Omental fat pad (tissue), 4 donors: Measurements from ENCODE around the gene BMP15. TPM values are rescaled to one million over a fixed set of nuclear protein-coding genes. Genes with fewer than 3 reads are reported as not detected.

Experiments used
- ATAC-seq: fragments of 150-250 bp; one replicate; pipeline ENCODE4 v1.9.1; 2016; ENCODE audit warnings: mild to moderate bottlenecking, moderate library complexity; ENCODE audit not compliant: low FRiP score
- DNase-seq: peaks from one replicate; pipeline ENCODE4 v3.0.0-alpha.2; 2019; ENCODE audit warnings: low spot score
- total RNA-seq, 4 donors: library from RNA; depleted of rRNA; stranded (reverse); fragments of >200 nt; gene quantifications; one replicate each; pipeline ENCODE4 v1.1.0, GENCODE V29; 2016
- TF ChIP-seq, protein P1 (sequence below), 3 donors: fragments of 450-650 bp; IDR thresholded peaks; one replicate each; pipeline ENCODE4 v1.5.1; 2016 to 2017; ENCODE audit warnings: antibody characterized with exemption in 3 of 3, mild to moderate bottlenecking in 3 of 3, moderate library complexity in 2 of 3

BMP15 gene
- total RNA-seq, 4 donors from 2014 or later, result not detected

DNA sequence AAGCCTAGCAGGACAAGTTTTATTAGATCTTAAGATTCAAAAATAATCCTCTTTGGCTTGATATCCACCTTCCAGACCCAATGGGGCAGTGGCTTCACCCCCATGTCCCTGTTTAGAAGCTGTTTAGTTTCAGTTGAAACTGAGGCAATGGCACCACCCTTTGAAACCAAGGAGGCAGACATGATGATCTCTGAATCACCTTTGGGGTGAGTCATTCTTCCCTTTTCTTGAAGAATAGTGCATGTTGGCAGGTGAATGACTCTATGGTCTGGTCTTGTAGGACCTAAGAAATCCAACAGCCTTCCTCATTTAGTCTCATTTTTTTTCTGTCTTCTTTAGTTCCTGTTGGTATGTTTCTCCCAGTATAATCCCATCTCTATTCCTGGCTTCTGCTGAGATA lies 29.5 kb upstream of the BMP15 start:
- ATAC-seq, result no peak
- TF ChIP-seq, protein P1, sequence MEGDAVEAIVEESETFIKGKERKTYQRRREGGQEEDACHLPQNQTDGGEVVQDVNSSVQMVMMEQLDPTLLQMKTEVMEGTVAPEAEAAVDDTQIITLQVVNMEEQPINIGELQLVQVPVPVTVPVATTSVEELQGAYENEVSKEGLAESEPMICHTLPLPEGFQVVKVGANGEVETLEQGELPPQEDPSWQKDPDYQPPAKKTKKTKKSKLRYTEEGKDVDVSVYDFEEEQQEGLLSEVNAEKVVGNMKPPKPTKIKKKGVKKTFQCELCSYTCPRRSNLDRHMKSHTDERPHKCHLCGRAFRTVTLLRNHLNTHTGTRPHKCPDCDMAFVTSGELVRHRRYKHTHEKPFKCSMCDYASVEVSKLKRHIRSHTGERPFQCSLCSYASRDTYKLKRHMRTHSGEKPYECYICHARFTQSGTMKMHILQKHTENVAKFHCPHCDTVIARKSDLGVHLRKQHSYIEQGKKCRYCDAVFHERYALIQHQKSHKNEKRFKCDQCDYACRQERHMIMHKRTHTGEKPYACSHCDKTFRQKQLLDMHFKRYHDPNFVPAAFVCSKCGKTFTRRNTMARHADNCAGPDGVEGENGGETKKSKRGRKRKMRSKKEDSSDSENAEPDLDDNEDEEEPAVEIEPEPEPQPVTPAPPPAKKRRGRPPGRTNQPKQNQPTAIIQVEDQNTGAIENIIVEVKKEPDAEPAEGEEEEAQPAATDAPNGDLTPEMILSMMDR (IDR thresholded peaks at IDR 0.05), result no peak
- DNase-seq, result no peak

- TF ChIP-seq, protein P1 (IDR thresholded peaks at IDR 0.05), result no peak
- DNase-seq (no peak), ATAC-seq (no peak)
These were observed 21.7 kb upstream of the BMP15 start for GRCh38 chrX:50888884-50889283.

GRCh38 chrX:50889582-50889981 lies 21.0 kb upstream of the BMP15 start:
- ATAC-seq (no peak), DNase-seq (no peak)
- TF ChIP-seq, protein P1 (IDR thresholded peaks at IDR 0.05), result no peak

DNA sequence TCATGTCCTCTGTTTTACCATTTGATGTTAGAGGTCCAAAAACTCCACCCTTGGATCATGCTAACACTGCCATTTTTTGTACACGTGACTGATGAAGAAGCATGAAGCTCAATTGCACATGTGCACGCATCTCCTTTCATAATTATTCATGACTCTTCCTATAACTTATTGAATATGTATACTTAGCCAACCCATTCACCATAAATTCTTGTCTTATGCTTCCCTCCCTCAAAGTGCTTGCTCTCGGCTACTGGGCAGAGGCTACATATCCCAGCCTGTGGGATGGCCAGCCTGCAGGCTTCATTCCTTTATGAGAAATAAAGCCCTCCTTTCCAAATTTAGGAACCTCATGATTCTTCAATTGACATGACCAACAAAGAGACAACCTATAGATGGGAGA lies 17.5 kb upstream of the BMP15 start:
- DNase-seq, result no peak
- TF ChIP-seq, protein P1 (IDR thresholded peaks at IDR 0.05), result no peak

GRCh38 chrX:50893466-50893865 lies 17.1 kb upstream of the BMP15 start:
- no peak for DNase-seq
- no peak for ATAC-seq
- TF ChIP-seq, protein P1 (IDR thresholded peaks at IDR 0.05), result no peak

More for the DNA sequence above, 17.5 kb upstream of the BMP15 start:
- no peak for ATAC-seq

GRCh38 chrX:50905334-50905733 lies 5.2 kb upstream of the BMP15 start:
- DNase-seq, result no peak
- no peak for ATAC-seq

DNA sequence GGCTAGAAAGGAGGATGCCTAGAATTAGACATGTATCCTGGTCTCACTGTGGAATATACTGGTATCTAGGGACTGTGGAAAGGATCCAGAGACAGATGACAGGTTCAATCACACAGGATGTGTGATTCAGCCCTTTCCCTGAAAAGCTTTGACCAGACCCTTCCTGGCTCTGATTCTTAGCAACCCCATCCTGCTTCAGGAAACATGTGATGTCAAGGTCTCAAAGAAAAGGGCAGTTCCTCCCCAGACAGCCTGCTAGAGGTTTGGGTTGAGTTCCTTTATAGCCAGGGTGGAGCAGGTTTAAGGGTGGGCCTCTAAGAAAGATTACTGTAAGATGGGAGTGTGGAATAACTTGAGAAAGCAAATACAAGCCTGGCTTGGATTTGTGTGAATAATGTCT lies 3.0 kb downstream of the BMP15 start:
- ATAC-seq (no peak), DNase-seq (no peak)
- TF ChIP-seq, protein P1 (IDR thresholded peaks at IDR 0.05), result no peak

More at GRCh38 chrX:50905334-50905733, 5.2 kb upstream of the BMP15 start:
- TF ChIP-seq, protein P1 (IDR thresholded peaks at IDR 0.05), result no peak
